GF-D8 (cell line): Measurements from ENCODE around the gene EDEM2.
"Not testable (repeated sequence)": the region's sequence is repeated elsewhere in the genome, so short reads cannot be mapped to it uniquely, and the experiment has no call there.

Experiments used
- DNase-seq: peaks from one replicate; lab custom pipeline; 2025; lab: John Stamatoyannopoulos, UW

Gene EDEM2

DNA sequence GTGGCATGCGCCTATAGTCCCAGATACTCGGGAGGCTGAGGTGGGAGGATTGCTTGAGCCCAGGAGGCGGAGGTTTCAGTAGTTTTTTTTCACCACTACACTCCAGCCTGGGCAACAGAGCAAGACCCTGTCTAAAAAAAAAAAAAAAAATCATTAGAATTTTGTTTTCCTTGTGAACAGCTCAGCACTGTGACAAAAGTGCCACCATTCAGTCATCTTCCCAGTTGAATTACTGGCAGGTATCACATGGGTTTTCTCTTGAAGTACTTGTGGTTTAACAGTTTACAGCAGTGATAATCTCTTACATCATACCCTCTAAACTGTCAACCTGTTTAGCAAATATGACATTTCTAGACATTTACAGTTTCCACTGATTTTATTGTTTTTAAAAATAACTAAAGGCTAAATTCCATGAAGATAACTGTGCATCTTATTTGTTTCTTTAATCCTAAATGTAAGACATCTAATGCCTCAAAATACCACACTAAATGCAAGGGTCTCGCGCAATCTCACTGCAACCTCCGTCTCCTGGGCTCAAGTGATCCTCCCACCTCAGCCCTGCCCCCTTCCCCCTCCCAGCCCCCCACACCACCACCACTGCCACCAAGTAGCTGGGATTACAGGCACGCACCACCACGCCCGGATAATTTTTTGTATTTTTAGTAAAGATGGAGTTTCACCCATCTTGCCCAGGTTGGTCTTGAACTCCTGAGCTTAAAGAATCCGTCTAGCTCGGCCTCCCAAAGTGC lies 61.5 kb downstream of the EDEM2 start:
- peak; percentile 67 for DNase-seq

DNA sequence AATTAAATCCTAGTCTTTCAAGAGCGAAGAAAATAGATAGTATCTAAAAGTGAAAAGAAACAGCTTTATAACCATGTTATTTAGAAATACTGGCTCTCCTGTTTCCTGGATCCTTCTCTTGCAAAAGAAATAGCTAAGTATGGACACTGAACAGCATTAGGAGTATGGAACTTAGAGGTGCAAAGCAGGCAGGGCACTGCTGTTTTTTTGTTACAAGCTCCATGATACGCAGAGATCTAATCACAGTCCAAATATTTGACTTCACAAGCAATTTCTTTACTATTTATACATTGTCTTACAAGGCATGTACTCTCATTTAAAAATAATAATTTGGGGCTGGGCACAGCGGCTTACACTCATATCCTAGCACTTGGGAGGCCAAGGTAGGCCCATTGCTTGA lies 62.1 kb downstream of the EDEM2 start:
- no peak for DNase-seq

DNA sequence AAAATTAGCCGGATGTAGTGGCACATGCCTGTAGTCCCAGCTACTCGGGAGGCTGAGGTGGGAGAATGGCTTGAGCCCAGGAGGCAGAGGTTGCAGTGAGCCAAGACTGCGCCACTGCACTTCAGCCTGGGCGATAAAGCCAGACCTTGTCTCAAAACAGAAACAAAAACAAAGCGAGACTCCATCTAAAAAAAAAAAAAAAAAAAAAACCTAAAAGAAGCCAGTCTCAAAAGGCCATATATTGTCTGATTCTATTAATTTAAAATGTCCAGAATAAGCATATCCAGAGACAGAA lies 66.8 kb downstream of the EDEM2 start:
- DNase-seq: not testable (repeated sequence)

DNA sequence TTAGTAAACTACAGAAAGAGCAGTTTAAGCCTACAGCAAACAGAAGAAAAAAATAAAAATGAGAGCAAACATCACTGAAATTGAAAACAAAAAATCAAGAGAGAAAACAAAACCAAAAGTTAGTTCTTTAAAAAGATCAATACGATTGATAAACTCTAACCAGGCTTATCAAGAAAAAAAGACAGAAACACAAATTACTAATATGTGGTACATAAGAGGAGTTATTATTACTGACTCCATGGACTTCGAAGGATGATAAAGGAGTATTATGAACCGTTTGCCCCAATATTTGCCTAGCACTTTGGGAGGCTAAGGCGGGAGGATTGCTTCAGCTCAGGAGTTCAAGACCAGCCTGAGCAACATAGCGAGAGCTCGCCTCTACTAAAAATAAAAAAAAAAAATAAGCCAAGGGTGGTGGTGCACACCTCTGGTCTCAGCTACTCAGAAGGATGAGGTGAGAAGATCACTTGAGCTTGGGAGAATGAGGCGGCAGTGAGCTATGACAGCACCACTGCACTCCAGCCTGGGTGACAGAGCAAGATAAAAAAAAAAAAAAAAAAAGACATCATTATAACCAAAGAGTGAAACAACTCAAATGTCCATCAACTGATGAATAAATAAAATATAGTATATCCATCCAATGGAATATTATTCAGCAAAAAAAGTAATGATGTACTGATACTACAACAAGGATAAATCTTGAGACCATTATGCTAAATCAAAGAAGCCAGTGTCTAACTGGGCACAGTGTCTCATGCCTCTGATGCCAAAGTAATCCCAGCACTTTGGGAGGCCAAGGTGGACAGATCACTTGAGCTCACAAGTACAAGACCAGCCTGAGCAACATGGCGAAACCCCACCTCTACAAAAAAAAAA lies 67.4 kb downstream of the EDEM2 start:
- DNase-seq: no peak

DNA sequence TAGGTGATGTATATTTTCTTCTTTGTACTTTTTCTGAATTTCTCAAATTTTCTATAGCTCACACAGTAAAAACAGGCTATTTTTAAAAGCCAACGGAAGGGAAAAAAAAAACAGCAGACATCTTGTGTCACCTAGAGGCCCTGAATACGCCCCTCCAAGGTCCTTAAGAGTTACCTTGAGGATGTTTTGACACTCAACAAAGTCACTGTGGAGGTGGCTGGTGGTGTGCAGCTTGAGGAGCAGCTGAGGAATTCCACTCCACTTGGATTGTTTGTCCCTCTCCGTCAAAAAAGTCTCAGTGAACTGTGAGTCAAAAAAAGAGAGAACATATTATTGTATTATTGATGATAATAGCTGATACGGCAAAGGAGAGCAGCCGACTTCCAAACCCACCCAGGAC lies 69.3 kb downstream of the EDEM2 start:
- no peak for DNase-seq

DNA sequence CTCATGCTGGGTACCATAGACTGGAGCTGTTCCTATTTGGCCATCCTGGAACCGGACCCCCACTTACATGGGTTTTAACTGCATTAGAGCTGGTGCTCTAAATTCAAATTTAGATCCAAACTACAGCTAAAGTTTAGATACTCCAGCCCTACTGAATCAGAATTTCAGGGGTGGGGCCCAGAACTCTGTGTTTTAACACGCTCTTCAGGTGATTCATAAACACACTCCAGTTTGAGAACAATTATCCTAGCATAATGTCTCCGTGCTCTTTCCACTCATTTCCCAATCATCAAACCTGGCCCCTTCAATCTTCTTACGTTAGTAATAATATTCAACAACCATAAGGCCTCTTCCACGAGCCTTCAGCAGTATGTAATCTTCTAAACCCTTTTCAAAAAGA lies 69.8 kb downstream of the EDEM2 start:
- no peak for DNase-seq

DNA sequence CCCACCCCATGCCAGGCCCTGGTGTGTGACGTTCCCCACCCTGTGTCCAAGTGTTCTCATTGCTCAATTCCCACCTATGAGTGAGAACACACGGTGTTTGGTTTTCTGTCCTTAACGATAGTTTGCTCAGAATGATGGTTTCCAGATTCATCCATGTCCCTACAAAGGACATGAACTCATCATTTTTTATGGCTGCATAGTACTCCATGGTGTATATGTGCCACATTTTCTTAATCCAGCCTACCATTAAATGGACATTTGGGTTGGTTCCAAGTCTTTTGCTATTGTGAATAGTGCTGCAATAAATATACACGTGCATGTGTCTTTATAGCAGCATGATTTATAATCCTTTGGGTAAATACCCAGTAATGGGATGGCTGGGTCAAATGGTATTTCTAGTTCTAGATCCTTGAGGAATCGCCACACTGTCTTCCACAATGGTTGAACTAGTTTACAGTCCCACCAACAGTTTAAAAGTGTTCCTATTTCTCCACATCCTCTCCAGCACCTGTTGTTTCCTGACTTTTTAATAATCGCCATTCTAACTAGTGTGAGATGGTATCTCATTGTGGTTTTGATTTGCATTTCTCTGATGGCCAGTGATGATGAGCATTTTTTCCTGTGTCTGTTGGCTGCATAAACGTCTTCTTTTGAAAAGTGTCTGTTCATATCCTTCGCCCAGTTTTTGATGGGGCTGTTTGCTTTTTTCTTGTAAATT lies 75.5 kb downstream of the EDEM2 start:
- not testable (repeated sequence) for DNase-seq

DNA sequence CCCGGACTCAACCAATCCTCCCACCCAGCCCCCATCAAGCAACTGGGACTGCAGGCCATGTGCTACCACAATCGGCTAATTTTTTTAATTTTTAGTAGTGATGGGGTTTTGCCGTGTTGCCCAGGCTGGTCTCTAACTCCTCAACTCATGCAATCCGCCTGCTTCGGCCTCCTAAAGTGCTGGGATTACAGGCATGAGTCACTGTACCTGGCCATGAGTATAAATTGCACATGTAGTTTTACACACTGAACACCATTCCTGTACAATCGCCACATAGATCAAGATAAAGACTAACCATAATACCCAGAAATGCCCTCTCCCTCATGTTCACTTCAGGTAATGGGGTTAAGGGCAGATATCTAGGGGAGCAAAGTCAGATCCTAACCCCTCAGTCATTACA lies 80.9 kb downstream of the EDEM2 start:
- DNase-seq: no peak
